ENCODE results near the gene TNFRSF25.

The TNFRSF25 gene

GRCh38 chr1:6418668-6419396 lies 47.1 kb downstream of the TNFRSF25 start:
- DNase-seq (ENCODE audit: low read depth) = no peak

GRCh38 chr1:6417961-6418667 lies 47.9 kb downstream of the TNFRSF25 start:
- no peak for DNase-seq (ENCODE audit: low read depth)

GRCh38 chr1:6416906-6417305 lies 49.1 kb downstream of the TNFRSF25 start:
- DNase-seq (ENCODE audit: low read depth) = no peak

- no peak for DNase-seq (ENCODE audit: low read depth)
Observed at GRCh38 chr1:6416295-6416656, 49.7 kb downstream of the TNFRSF25 start.

GRCh38 chr1:6414881-6415626 lies 50.9 kb downstream of the TNFRSF25 start:
- DNase-seq (ENCODE audit: low read depth) = no peak

GRCh38 chr1:6414443-6414844 lies 51.5 kb downstream of the TNFRSF25 start:
- DNase-seq (ENCODE audit: low read depth) = no peak

GRCh38 chr1:6412896-6413295 lies 53.1 kb downstream of the TNFRSF25 start:
- no peak for DNase-seq (ENCODE audit: low read depth)

Measured in T-helper 22 cell (primary cell).